ENCODE measurements around the gene TBC1D3B.

The TBC1D3B gene

GRCh38 chr17:36130346-36130745 lies 46.1 kb downstream of the TBC1D3B start:
- no peak for DNase-seq (ENCODE audit: low read depth)
- no peak overlapping the region for H3K4me3 ChIP-seq (ENCODE audit: control insufficient read depth, low read depth, low read length)
- no peak for TF ChIP-seq CTCF (conservative IDR thresholded peaks at IDR 0.05; ENCODE audit: control insufficient read depth, insufficient read depth, low read depth, low read length)

- no peak for TF ChIP-seq CTCF (conservative IDR thresholded peaks at IDR 0.05; ENCODE audit: control insufficient read depth, insufficient read depth, low read depth, low read length)
- DNase-seq (ENCODE audit: low read depth): no peak
- no peak overlapping the region for H3K4me3 ChIP-seq (ENCODE audit: control insufficient read depth, low read depth, low read length)
Measured at GRCh38 chr17:36129616-36130015, 46.8 kb downstream of the TBC1D3B start.

GRCh38 chr17:36128411-36128978 lies 47.9 kb downstream of the TBC1D3B start:
- DNase-seq (ENCODE audit: low read depth): no peak
- TF ChIP-seq CTCF (conservative IDR thresholded peaks at IDR 0.05; ENCODE audit: control insufficient read depth, insufficient read depth, low read depth, low read length): no peak
- no peak overlapping the region for H3K4me3 ChIP-seq (ENCODE audit: control insufficient read depth, low read depth, low read length)

GRCh38 chr17:36127911-36128310 lies 48.5 kb downstream of the TBC1D3B start:
- TF ChIP-seq CTCF (conservative IDR thresholded peaks at IDR 0.05; ENCODE audit: control insufficient read depth, insufficient read depth, low read depth, low read length): no peak
- no peak overlapping the region for H3K4me3 ChIP-seq (ENCODE audit: control insufficient read depth, low read depth, low read length)
- no peak for DNase-seq (ENCODE audit: low read depth)

GRCh38 chr17:36127199-36127893 lies 49.1 kb downstream of the TBC1D3B start:
- no peak for TF ChIP-seq CTCF (conservative IDR thresholded peaks at IDR 0.05; ENCODE audit: control insufficient read depth, insufficient read depth, low read depth, low read length)
- no peak overlapping the region for H3K4me3 ChIP-seq (ENCODE audit: control insufficient read depth, low read depth, low read length)
- DNase-seq (ENCODE audit: low read depth): no peak

GRCh38 chr17:36124879-36125824 lies 51.3 kb downstream of the TBC1D3B start:
- DNase-seq (ENCODE audit: low read depth): peak; percentile 8
- H3K4me3 ChIP-seq (ENCODE audit: control insufficient read depth, low read depth, low read length): no peak overlapping the region
- no peak for TF ChIP-seq CTCF (conservative IDR thresholded peaks at IDR 0.05; ENCODE audit: control insufficient read depth, insufficient read depth, low read depth, low read length)

All from fibroblast of mammary gland (primary cell).